ENCODE data around the gene SLC9A9. TPM values are rescaled to one million over a fixed set of nuclear protein-coding genes. Genes with fewer than 3 reads are reported as not detected.

SLC9A9 gene
- total RNA-seq, 6 experiments from 2014 or later = 0.10 to 0.55 (median 0.33) TPM; not detected in 2

- Mint-ChIP-seq H3K27me3 (ENCODE audit: insufficient read depth) (peaks cover 2% of the 10 kb centered on the region; the same call in 1 of the 2 replicates), H3K9me3 (no peaks in the 10 kb centered on the region; the same call in 1 of the 2 replicates), H3K4me1 (ENCODE audit: low read depth) (no peaks in the 10 kb centered on the region), H3K36me3 (ENCODE audit: low read depth) (no peaks in the 10 kb centered on the region), H3K4me3 (no peak overlapping the region), H3K27ac (no peak overlapping the region)
- no peak for DNase-seq
- no peak for TF ChIP-seq CTCF (IDR thresholded peaks at IDR 0.05)
These were observed 77.9 kb downstream of the SLC9A9 start for GRCh38 chr3:143770391-143770790.

DNA sequence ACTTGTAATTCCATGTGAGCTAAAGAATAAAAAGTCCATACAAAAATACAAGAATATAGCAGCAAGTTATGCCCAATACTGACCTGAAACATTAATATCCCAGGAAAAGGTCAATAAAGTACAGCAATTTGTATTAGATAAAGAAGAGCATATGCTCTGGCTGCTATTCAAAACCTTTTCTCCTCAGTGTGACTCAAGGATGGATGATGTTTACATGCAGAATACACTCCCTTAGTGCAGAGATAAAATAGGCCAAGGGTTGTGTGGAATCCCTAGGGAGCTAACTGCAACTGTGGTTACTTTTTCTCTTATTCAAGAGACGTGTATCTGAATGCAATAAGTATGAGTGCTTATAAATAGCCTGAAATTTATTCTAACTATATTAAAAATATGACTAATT, 78.7 kb downstream of the SLC9A9 start:
- Mint-ChIP-seq H3K36me3 (ENCODE audit: low read depth) (no peaks in the 10 kb centered on the region), H3K9me3 (no peaks in the 10 kb centered on the region; the same call in 1 of the 2 replicates), H3K27me3 (ENCODE audit: insufficient read depth) (peaks cover 2% of the 10 kb centered on the region; the same call in 1 of the 2 replicates), H3K27ac (no peak overlapping the region), H3K4me3 (no peak overlapping the region), H3K4me1 (ENCODE audit: low read depth) (no peaks in the 10 kb centered on the region)
- DNase-seq = no peak
- no peak for TF ChIP-seq CTCF (IDR thresholded peaks at IDR 0.05)

DNA sequence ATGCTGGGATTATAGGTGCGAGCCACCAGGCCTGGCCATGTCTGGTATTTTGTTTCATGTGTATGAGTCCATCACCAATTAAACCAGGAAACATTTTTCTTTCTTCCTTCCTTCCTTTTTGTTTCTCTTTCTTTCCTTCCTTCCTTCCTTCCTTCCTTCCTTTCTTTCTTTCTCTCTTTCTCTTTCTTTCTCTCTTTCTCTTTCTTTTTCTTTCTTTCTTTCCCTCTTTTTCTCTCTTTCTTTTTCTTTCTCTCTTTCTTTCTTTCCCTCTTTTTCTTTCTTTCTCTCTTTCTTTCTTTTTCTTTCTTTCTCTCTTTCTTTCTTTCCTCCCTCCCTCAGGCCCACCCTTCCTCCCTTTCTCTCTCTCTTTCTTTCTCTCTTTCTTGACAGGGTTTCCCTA, 83.4 kb downstream of the SLC9A9 start:
- no peaks in the 10 kb centered on the region for H3K27me3 Mint-ChIP-seq (ENCODE audit: insufficient read depth)
- peaks cover 6% of the 10 kb centered on the region; the same call in 1 of the 2 replicates for H3K9me3 Mint-ChIP-seq
- H3K4me3 Mint-ChIP-seq = no peak overlapping the region
- H3K36me3 Mint-ChIP-seq (ENCODE audit: low read depth) = no peaks in the 10 kb centered on the region
- H3K27ac Mint-ChIP-seq = no peak overlapping the region
- no peak for DNase-seq
- no peaks in the 10 kb centered on the region for H3K4me1 Mint-ChIP-seq (ENCODE audit: low read depth)
- no peak for TF ChIP-seq CTCF (IDR thresholded peaks at IDR 0.05)

GRCh38 chr3:143763564-143764162, 84.6 kb downstream of the SLC9A9 start:
- H3K4me1 Mint-ChIP-seq (ENCODE audit: low read depth) = no peaks in the 10 kb centered on the region
- H3K36me3 Mint-ChIP-seq (ENCODE audit: low read depth) = no peaks in the 10 kb centered on the region
- no peak for DNase-seq
- H3K4me3 Mint-ChIP-seq = no peak overlapping the region
- H3K27ac Mint-ChIP-seq = no peak overlapping the region
- H3K9me3 Mint-ChIP-seq = peaks cover 6% of the 10 kb centered on the region
- peak; percentile 51; the same call in 1 of the 2 replicates for TF ChIP-seq CTCF (IDR thresholded peaks at IDR 0.05)
- H3K27me3 Mint-ChIP-seq (ENCODE audit: insufficient read depth) = no peaks in the 10 kb centered on the region

DNA sequence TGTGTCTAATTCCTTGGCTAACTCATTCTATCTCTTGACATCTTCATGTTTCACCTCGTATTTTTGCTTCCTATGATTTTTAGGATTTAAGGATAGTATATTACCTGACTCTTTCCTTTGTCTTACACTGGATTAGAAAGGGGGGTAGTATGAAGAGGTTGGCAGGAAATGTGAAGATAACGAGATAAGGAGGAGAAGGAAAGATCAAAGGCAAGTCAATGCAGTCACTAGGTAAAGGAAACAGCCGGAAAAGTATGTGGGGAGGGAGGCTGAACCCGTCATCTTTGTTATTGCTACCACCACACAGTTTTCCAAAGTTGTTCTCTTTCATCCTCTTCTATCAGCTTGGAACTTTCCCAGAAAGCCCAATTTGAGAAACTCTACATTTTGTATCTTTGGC, 90.6 kb downstream of the SLC9A9 start:
- DNase-seq = no peak
- Mint-ChIP-seq H3K4me3 (no peak overlapping the region), H3K9me3 (peaks cover 17% of the 10 kb centered on the region), H3K27me3 (ENCODE audit: insufficient read depth) (no peaks in the 10 kb centered on the region), H3K36me3 (ENCODE audit: low read depth) (no peaks in the 10 kb centered on the region), H3K27ac (no peak overlapping the region), H3K4me1 (ENCODE audit: low read depth) (no peaks in the 10 kb centered on the region)
- no peak for TF ChIP-seq CTCF (IDR thresholded peaks at IDR 0.05)
